Activated naive CD8-positive, alpha-beta T cell treated with anti-CD3 and anti-CD28 coated beads, Interleukin-2, amount 50 U/mL, for 24 hours (primary cell): Measurements from ENCODE around the gene SNX25.
"Not testable (repeated sequence)": the region's sequence is repeated elsewhere in the genome, so short reads cannot be mapped to it uniquely, and the experiment has no call there.

Experiments
- ATAC-seq: fragments of 150-1000 bp; cut with Tn5 transposase; one replicate; pipeline ENCODE4 v1.10.0; 2021
- DNase-seq: peaks from one replicate; pipeline ENCODE4 v3.0.0; 2021
- H3K27ac Mint-ChIP-seq: one replicate; pipeline ENCODE4 v1.8.0; 2021; ENCODE audit warnings: mild to moderate bottlenecking, mixed read lengths
- H3K27me3 Mint-ChIP-seq: one replicate; pipeline ENCODE4 v1.8.0; 2021; ENCODE audit warnings: mixed read lengths
- H3K36me3 Mint-ChIP-seq: one replicate; pipeline ENCODE4 v1.8.0; 2021; ENCODE audit warnings: low read depth, mixed read lengths
- H3K4me1 Mint-ChIP-seq: one replicate; pipeline ENCODE4 v1.8.0; 2021; ENCODE audit warnings: mixed read lengths
- H3K4me3 Mint-ChIP-seq: one replicate; pipeline ENCODE4 v1.8.0; 2021; ENCODE audit warnings: mild to moderate bottlenecking, moderate library complexity, mixed read lengths
- H3K9me3 Mint-ChIP-seq: one replicate; pipeline ENCODE4 v1.8.0; 2021; ENCODE audit warnings: mixed read lengths

Gene SNX25

DNA sequence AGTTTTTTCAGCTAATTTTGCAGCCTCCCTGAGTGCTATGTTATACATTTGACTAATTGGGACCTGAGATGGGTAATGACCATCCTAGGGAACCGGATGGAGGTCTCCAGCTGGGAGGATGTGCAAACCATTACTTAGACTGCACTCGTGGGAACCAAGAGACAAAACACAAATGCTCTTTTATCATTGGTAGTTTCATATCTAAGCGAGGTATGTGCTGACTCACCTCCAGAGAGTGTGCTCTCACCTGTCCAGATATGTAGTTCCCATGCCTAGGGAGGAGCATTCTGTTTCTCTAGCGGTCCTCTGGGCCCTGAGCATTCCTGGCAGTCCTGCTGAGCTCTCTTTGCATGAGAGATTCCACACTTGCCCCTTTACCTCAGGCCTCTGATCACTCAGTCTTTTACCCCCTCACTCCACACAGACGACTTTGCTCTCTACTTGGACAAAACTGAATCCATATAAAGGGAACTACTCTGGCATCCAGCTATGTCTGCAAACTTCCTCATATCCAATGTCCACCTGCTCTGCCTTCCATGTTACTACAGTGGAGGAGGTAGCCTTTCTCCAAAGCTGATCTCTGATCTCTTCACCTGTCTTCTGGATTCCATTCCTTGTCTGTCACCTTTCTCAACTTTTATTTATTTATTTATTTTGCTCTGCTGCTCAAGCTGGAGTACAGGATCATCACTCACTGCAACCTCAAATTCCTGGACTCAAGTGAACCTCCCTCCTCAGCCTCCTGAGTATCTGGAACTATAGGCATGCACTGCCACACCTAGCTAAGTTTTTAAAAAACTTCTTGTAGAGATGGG, 97.9 kb downstream of the SNX25 start:
- no peak overlapping the region for H3K27ac Mint-ChIP-seq
- H3K4me3 Mint-ChIP-seq, result no peak overlapping the region
- DNase-seq, result no peak
- H3K4me1 Mint-ChIP-seq, result peaks cover 6% of the 10 kb centered on the region
- no peaks in the 10 kb centered on the region for H3K27me3 Mint-ChIP-seq
- ATAC-seq, result no peak
- no peaks in the 10 kb centered on the region for H3K9me3 Mint-ChIP-seq
- H3K36me3 Mint-ChIP-seq, result peaks cover 15% of the 10 kb centered on the region

GRCh38 chr4:185309770-185310169, 100.4 kb downstream of the SNX25 start:
- no peak overlapping the region for H3K27ac Mint-ChIP-seq
- no peaks in the 10 kb centered on the region for H3K27me3 Mint-ChIP-seq
- ATAC-seq, result no peak
- H3K9me3 Mint-ChIP-seq, result no peaks in the 10 kb centered on the region
- DNase-seq, result no peak
- peaks cover 31% of the 10 kb centered on the region for H3K36me3 Mint-ChIP-seq
- no peak overlapping the region for H3K4me3 Mint-ChIP-seq
- H3K4me1 Mint-ChIP-seq, result peaks cover 5% of the 10 kb centered on the region

DNA sequence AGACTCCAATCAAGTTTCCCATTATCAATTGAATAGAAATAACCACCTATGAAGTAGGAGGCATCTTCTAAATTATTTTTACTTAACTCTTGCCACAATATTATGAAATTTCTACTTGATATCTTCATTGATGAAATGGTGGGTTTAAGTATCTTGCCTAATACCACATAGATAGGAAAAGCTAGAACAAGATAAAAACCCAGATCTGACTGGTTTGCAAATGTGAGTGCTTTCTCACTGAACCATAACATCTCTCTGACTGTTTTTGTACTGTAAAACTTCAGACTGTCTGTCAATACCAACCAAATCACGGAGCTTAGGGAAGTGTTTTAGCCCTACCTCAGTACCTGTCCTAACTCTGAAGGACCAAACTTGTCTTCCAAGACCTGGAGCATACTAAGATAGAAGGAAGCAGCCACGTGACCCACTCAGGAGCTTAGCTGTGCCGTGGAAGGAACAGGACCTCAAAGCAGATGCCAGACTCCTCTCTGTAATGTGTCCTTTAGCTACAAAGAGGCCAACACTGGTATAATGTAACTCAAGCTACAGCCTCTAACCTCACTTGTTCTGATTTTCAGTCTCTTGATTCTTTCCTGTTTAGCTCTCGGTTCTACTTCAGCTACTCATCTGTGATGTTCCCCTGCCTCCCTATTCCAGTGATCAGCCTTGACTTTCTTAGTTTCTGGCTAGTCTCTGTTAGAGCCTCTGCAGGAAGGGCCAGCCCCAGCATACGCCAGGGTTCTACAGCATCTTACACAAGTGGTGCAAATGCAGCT, 101.9 kb downstream of the SNX25 start:
- H3K4me1 Mint-ChIP-seq, result peaks cover 3% of the 10 kb centered on the region
- ATAC-seq (no peak), DNase-seq (no peak)
- no peaks in the 10 kb centered on the region for H3K9me3 Mint-ChIP-seq
- no peak overlapping the region for H3K4me3 Mint-ChIP-seq
- peaks cover 41% of the 10 kb centered on the region for H3K36me3 Mint-ChIP-seq
- H3K27me3 Mint-ChIP-seq, result no peaks in the 10 kb centered on the region
- no peak overlapping the region for H3K27ac Mint-ChIP-seq

DNA sequence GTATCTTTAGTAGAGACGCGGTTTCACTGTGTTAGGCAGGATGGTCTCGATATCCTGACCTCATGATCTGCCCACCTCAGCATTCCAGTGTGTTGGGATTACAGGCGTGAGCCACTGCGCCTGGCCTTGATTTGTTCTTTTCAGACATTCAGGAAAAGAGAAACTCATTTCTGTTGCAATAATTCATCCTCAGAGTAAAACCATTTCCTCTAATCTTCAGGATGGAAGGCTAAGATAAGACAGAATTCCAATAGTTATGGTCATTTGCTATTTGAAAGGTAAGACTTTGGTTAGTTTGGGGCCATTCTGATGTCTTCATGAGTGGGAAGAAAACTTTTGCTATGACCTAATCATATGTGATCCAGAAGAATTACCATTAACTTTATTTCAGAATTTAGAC, 103.3 kb downstream of the SNX25 start:
- no peak for ATAC-seq
- peaks cover 48% of the 10 kb centered on the region for H3K36me3 Mint-ChIP-seq
- DNase-seq, result no peak

DNA sequence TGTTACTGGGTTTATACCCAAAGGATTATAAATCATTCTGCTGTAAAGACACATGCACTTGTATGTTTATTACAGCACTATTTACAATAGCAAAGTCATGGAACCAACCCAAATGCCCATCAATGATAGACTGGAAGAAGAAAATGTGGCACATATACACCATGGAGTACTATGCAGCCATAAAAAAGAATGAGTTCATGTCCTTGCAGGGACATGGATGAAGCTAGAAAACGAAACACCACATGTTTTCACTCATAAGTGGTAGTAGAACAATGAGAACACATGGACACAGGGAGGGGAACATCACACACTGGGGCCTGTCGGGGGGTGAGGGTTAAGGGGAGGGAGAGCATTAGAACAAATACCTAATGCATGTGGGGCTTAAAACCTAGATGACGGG, 108.1 kb downstream of the SNX25 start:
- not testable (repeated sequence) for H3K27ac Mint-ChIP-seq, ATAC-seq, DNase-seq, H3K4me3 Mint-ChIP-seq, H3K4me1 Mint-ChIP-seq, H3K9me3 Mint-ChIP-seq, H3K27me3 Mint-ChIP-seq
- peaks cover 51% of the 10 kb centered on the region for H3K36me3 Mint-ChIP-seq

More for the DNA sequence above, 103.3 kb downstream of the SNX25 start:
- H3K27me3 Mint-ChIP-seq, result no peaks in the 10 kb centered on the region
- no peak overlapping the region for H3K4me3 Mint-ChIP-seq
- H3K9me3 Mint-ChIP-seq, result no peaks in the 10 kb centered on the region
- peaks cover 3% of the 10 kb centered on the region for H3K4me1 Mint-ChIP-seq
- no peak overlapping the region for H3K27ac Mint-ChIP-seq

- Mint-ChIP-seq H3K27me3 (no peaks in the 10 kb centered on the region), H3K27ac (no peak overlapping the region), H3K9me3 (peaks cover 4% of the 10 kb centered on the region), H3K4me3 (no peak overlapping the region), H3K36me3 (peaks cover 48% of the 10 kb centered on the region), H3K4me1 (peaks cover 7% of the 10 kb centered on the region)
- ATAC-seq (no peak), DNase-seq (no peak)
Measured at GRCh38 chr4:185317880-185318279, 108.5 kb downstream of the SNX25 start.

GRCh38 chr4:185318679-185319078, 109.3 kb downstream of the SNX25 start:
- Mint-ChIP-seq H3K27ac (peak overlapping the region; percentile 14), H3K4me1 (peaks cover 7% of the 10 kb centered on the region), H3K36me3 (peaks cover 41% of the 10 kb centered on the region), H3K9me3 (peaks cover 4% of the 10 kb centered on the region), H3K27me3 (no peaks in the 10 kb centered on the region), H3K4me3 (no peak overlapping the region)
- no peak for ATAC-seq
- DNase-seq, result no peak

DNA sequence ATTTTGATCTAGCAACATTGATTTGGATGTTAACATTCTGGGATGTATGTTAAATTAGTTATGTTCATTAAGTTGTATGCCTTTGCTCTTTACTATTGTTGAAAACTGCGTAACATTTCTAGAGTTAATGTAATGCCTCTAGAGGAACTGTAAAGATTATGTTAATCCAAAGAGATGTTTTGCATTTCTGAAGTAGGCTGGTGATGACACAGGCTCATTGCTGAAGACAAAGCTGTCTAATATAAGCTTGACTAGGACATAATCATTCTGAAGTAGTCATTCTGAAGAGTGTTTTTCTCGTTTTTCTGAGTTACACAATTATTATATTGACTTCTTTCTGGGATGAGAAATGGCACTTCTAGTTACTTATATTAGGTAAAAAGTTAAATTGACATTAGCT, 113.4 kb downstream of the SNX25 start:
- Mint-ChIP-seq H3K36me3 (peaks cover 19% of the 10 kb centered on the region), H3K9me3 (peaks cover 4% of the 10 kb centered on the region), H3K27ac (no peak overlapping the region), H3K27me3 (no peaks in the 10 kb centered on the region), H3K4me1 (peaks cover 7% of the 10 kb centered on the region), H3K4me3 (no peak overlapping the region)
- ATAC-seq (no peak), DNase-seq (no peak)

DNA sequence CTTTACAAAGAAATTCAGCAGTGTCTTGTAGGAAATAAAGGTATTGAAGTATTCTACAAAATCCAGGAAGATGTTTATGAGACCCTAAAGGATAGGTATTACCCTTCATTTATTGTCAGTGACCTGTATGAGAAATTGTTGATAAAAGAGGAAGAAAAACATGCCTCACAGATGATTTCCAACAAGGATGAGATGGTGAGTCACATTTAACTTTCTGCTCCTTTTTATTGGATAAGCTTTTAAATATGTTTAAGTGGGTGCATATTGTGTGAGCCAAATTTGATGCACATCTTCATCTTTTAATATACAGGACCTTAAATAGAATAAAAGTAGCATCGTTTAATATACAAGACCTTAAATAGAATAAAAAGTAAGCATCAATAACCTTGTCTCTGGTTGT, 114.2 kb downstream of the SNX25 start:
- no peak for DNase-seq
- H3K27ac Mint-ChIP-seq, result no peak overlapping the region
- H3K27me3 Mint-ChIP-seq, result no peaks in the 10 kb centered on the region
- H3K4me1 Mint-ChIP-seq, result peaks cover 3% of the 10 kb centered on the region
- peaks cover 4% of the 10 kb centered on the region for H3K9me3 Mint-ChIP-seq
- peaks cover 18% of the 10 kb centered on the region for H3K36me3 Mint-ChIP-seq
- no peak for ATAC-seq
- H3K4me3 Mint-ChIP-seq, result no peak overlapping the region

GRCh38 chr4:185324361-185324760, 115.0 kb downstream of the SNX25 start:
- H3K27ac Mint-ChIP-seq, H3K27me3 Mint-ChIP-seq, ATAC-seq, H3K9me3 Mint-ChIP-seq, H3K4me1 Mint-ChIP-seq, H3K4me3 Mint-ChIP-seq, DNase-seq: not testable (repeated sequence)
- peaks cover 20% of the 10 kb centered on the region for H3K36me3 Mint-ChIP-seq

DNA sequence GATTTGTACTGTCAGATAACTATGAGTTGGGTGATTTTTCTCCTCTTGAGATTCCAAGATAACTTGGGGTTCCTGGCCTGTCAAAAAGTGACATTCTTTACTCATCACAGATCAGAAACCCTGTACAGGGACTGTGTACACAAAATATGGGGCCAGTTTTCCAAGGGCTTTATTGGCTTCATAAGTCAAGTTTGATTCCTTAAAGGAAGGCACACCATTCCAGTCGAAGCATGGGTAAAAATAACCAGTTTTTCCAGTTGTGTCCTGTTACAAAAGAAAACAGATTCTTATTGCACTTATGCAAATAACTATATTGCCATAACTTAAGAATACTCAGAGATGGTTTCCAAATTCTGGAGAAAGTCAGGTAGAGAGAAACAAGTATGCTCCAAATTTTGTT, 116.3 kb downstream of the SNX25 start:
- DNase-seq, H3K27ac Mint-ChIP-seq, ATAC-seq, H3K4me3 Mint-ChIP-seq, H3K9me3 Mint-ChIP-seq, H3K27me3 Mint-ChIP-seq, H3K4me1 Mint-ChIP-seq: not testable (repeated sequence)
- H3K36me3 Mint-ChIP-seq, result peaks cover 14% of the 10 kb centered on the region

DNA sequence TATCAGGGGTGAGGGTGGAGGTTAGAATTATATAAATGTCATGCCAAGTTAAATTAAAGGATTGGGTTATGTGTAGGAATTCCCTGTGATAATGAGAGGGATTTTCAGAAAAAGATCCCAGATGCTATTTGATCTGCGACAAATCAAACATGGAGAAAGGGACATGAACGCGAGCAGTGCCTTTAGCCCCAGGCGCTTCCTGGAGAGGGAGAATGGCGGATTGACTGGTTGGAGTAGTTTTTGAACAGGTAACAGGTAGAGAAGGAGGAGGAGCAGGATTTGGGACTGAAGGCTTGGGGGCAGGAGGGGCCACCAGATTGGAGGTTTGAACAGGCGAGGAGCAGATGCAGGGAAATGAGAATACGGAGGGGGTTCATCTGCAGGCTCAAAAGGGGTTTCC, 119.2 kb downstream of the SNX25 start:
- DNase-seq, result no peak
- Mint-ChIP-seq H3K4me3 (no peak overlapping the region), H3K27me3 (no peaks in the 10 kb centered on the region), H3K27ac (no peak overlapping the region), H3K36me3 (peaks cover 10% of the 10 kb centered on the region), H3K9me3 (no peaks in the 10 kb centered on the region), H3K4me1 (peaks cover 6% of the 10 kb centered on the region)
- no peak for ATAC-seq

- not testable (repeated sequence) for H3K27me3 Mint-ChIP-seq, ATAC-seq, H3K4me3 Mint-ChIP-seq, H3K36me3 Mint-ChIP-seq, H3K27ac Mint-ChIP-seq, H3K4me1 Mint-ChIP-seq, DNase-seq, H3K9me3 Mint-ChIP-seq
Measured at GRCh38 chr4:185329879-185330510, 120.6 kb downstream of the SNX25 start.

GRCh38 chr4:185332575-185333464, 123.4 kb downstream of the SNX25 start:
- DNase-seq (no peak), ATAC-seq (no peak)
- H3K27me3 Mint-ChIP-seq, result no peaks in the 10 kb centered on the region

More at GRCh38 chr4:185332575-185333464, 123.4 kb downstream of the SNX25 start:
- Mint-ChIP-seq H3K36me3 (peaks cover 18% of the 10 kb centered on the region), H3K9me3 (no peaks in the 10 kb centered on the region), H3K4me1 (peaks cover 9% of the 10 kb centered on the region), H3K4me3 (no peak overlapping the region), H3K27ac (no peak overlapping the region)
